A673 (cell line): Measurements from ENCODE around the gene BICD1. TPM values are rescaled to one million over a fixed set of nuclear protein-coding genes. Genes with fewer than 3 reads are reported as not detected.

Experiments
- BruUV-seq: library from RNA; stranded (reverse); fragments of 400-500 nt; replicated peaks from 2 replicates; lab custom pipeline; 2021; lab: Mats Ljungman, UMichigan
- CTCF ChIA-PET: fragments of 300-600 bp; sonication (Branson Sonifier 250); formaldehyde crosslinking; loops from one replicate; lab custom pipeline; 2022; ENCODE audit warnings: antibody characterized with exemption; lab: Charles Lee
- POLR2A ChIA-PET: fragments of 300-600 bp; sonication (Branson Sonifier 250); formaldehyde crosslinking; loops from one replicate; lab custom pipeline; 2022; ENCODE audit warnings: antibody characterized with exemption; ENCODE audit not compliant: low non-redundant PET; lab: Charles Lee
- DNase-seq: peaks from one replicate; pipeline ENCODE4 v3.0.0-alpha.2; 2015; ENCODE audit warnings: low spot score
- H3K27ac ChIP-seq: fragments of 200-600 bp; sonication (generic); 2 replicates; pipeline ENCODE4 v1.5.1; 2016; ENCODE audit warnings: mixed run types, low read depth, mild to moderate bottlenecking, mixed read lengths, antibody characterized with exemption, low read length; ENCODE audit not compliant: poor library complexity, severe bottlenecking
- H3K27me3 ChIP-seq: fragments of 200-600 bp; sonication (generic); replicated peaks from 2 replicates; pipeline ENCODE4 v1.6.1; 2017; ENCODE audit warnings: mixed run types, low read depth, mild to moderate bottlenecking, mixed read lengths, antibody characterized with exemption, low read length; ENCODE audit not compliant: insufficient read depth, poor library complexity
- H3K36me3 ChIP-seq: fragments of 200-600 bp; sonication (generic); 2 replicates; pipeline ENCODE4 v1.6.1; 2016; ENCODE audit warnings: mixed run types, mild to moderate bottlenecking, mixed read lengths, antibody characterized with exemption, low read length; ENCODE audit not compliant: insufficient read depth, poor library complexity, severe bottlenecking
- H3K4me1 ChIP-seq: fragments of 200-600 bp; sonication (generic); 2 replicates; pipeline ENCODE4 v1.6.1; 2017; ENCODE audit warnings: mixed run types, mild to moderate bottlenecking, mixed read lengths, antibody characterized with exemption, low read length; ENCODE audit not compliant: insufficient read depth, poor library complexity, severe bottlenecking
- H3K4me3 ChIP-seq: fragments of 200-600 bp; sonication (generic); 2 replicates; pipeline ENCODE4 v1.5.1; 2016; ENCODE audit warnings: low read depth, mixed run types, mild to moderate bottlenecking, mixed read lengths, low read length; ENCODE audit not compliant: poor library complexity, severe bottlenecking
- H3K9me3 ChIP-seq: fragments of 200-600 bp; sonication (generic); 2 replicates; pipeline ENCODE4 v1.6.1; 2016; ENCODE audit warnings: mixed run types, low read depth, mild to moderate bottlenecking, mixed read lengths, antibody characterized with exemption, low read length; ENCODE audit not compliant: poor library complexity, severe bottlenecking
- CTCF ChIP-seq: fragments of 300-800, 200-600 bp; sonication (generic); conservative IDR thresholded peaks from 2 replicates; pipeline ENCODE4 v1.5.1; 2017; ENCODE audit warnings: low read depth, mild to moderate bottlenecking, antibody characterized with exemption, low read length, moderate library complexity, mixed read lengths
- EZH2 ChIP-seq: fragments of 200-600 bp; sonication (generic); IDR thresholded peaks from 2 replicates; pipeline ENCODE4 v1.6.1; 2017; ENCODE audit warnings: borderline replicate concordance, low read depth, mild to moderate bottlenecking, mixed read lengths, antibody characterized with exemption, low read length; ENCODE audit not compliant: poor library complexity, severe bottlenecking
- intact Hi-C: fragments of 100-400 bp; cut with micrococcal nuclease; formaldehyde crosslinking; loops from one replicate; pipeline ENCODE4 v1.10.0; 2022; ENCODE audit not compliant: unreplicated experiment
- total RNA-seq: library from RNA; stranded (reverse); gene quantifications from 2 replicates; pipeline ENCODE4 v1.2.3, GENCODE V29; 2021

Gene BICD1
- total RNA-seq, 1 experiment from 2014 or later: 50.2 TPM

GRCh38 chr12:32158525-32158924, 51.9 kb downstream of the BICD1 start:
- Histone ChIP-seq H3K27ac (no peak overlapping the region), H3K27me3 (no peaks in the 10 kb centered on the region), H3K36me3 (no peaks in the 10 kb centered on the region), H3K4me1 (peaks cover 24% of the 10 kb centered on the region), H3K4me3 (no peak overlapping the region), H3K9me3 (no peaks in the 10 kb centered on the region)
- DNase-seq: no peak
- ChIA-PET POLR2A (no interaction called here), CTCF (no interaction called here)
- no TSS peak for BruUV-seq
- no peak for TF ChIP-seq CTCF
- TF ChIP-seq EZH2: no peak
- intact Hi-C loops: no loop called here

- BruUV-seq: no TSS peak
- no peaks in the 10 kb centered on the region for H3K9me3 ChIP-seq
- ChIA-PET CTCF (no interaction called here), POLR2A (no interaction called here)
- no peaks in the 10 kb centered on the region for H3K27me3 ChIP-seq
- H3K4me1 ChIP-seq: peaks cover 24% of the 10 kb centered on the region
- DNase-seq: no peak
- no peak for TF ChIP-seq EZH2
- TF ChIP-seq CTCF: no peak
- no peaks in the 10 kb centered on the region for H3K36me3 ChIP-seq
- no peak overlapping the region for H3K4me3 ChIP-seq
- intact Hi-C loops: no loop called here
- H3K27ac ChIP-seq: no peak overlapping the region
Measured at GRCh38 chr12:32159381-32159780, 52.7 kb downstream of the BICD1 start.

GRCh38 chr12:32159925-32160324, 53.3 kb downstream of the BICD1 start:
- peak; percentile 22 for DNase-seq
- CTCF ChIA-PET: no interaction called here
- intact Hi-C loops: no loop called here

More at GRCh38 chr12:32159925-32160324, 53.3 kb downstream of the BICD1 start:
- BruUV-seq: no TSS peak
- Histone ChIP-seq H3K9me3 (no peaks in the 10 kb centered on the region), H3K27me3 (no peaks in the 10 kb centered on the region), H3K27ac (no peak overlapping the region), H3K4me3 (no peak overlapping the region), H3K4me1 (peaks cover 20% of the 10 kb centered on the region), H3K36me3 (no peaks in the 10 kb centered on the region)
- POLR2A ChIA-PET: no interaction called here
- no peak for TF ChIP-seq EZH2
- no peak for TF ChIP-seq CTCF
